Type B pancreatic cell (in vitro differentiated cells): ENCODE results near the gene RMDN3. TPM values are rescaled to one million over a fixed set of nuclear protein-coding genes. Genes with fewer than 3 reads are reported as not detected.

Experiments
- DNase-seq: peaks from one replicate; pipeline ENCODE4 v3.0.0; 2021; ENCODE audit warnings: mixed read lengths; ENCODE audit not compliant: unreplicated experiment; ENCODE audit errors: extremely low spot score
- H3K27ac Mint-ChIP-seq: 2 replicates; pipeline ENCODE4 v1.8.0; 2021; ENCODE audit warnings: mild to moderate bottlenecking, mixed read lengths
- H3K27me3 Mint-ChIP-seq: 2 replicates; pipeline ENCODE4 v1.8.0; 2021; ENCODE audit warnings: mixed read lengths
- H3K36me3 Mint-ChIP-seq: 2 replicates; pipeline ENCODE4 v1.8.0; 2021; ENCODE audit warnings: mixed read lengths
- H3K4me1 Mint-ChIP-seq: one replicate; pipeline ENCODE4 v1.8.0; 2021; ENCODE audit warnings: mixed read lengths; ENCODE audit not compliant: unreplicated experiment
- H3K4me3 Mint-ChIP-seq: 2 replicates; pipeline ENCODE4 v1.8.0; 2021; ENCODE audit warnings: mild to moderate bottlenecking, mixed read lengths
- H3K9me3 Mint-ChIP-seq: 2 replicates; pipeline ENCODE4 v1.8.0; 2021; ENCODE audit warnings: mixed read lengths
- total RNA-seq: library from RNA; stranded (reverse); gene quantifications from 2 replicates; pipeline ENCODE4 v1.2.1, GENCODE V29; 2021; ENCODE audit warnings: low replicate concordance
- TF ChIP-seq, protein P1 (sequence below): fragments of 200-600 bp; sonication (generic); conservative IDR thresholded peaks from 2 replicates; pipeline ENCODE4 v1.5.0; 2021; ENCODE audit warnings: antibody characterized with exemption, mild to moderate bottlenecking

The RMDN3 gene
- total RNA-seq, 1 donor from 2014 or later: 32.0 TPM

DNA sequence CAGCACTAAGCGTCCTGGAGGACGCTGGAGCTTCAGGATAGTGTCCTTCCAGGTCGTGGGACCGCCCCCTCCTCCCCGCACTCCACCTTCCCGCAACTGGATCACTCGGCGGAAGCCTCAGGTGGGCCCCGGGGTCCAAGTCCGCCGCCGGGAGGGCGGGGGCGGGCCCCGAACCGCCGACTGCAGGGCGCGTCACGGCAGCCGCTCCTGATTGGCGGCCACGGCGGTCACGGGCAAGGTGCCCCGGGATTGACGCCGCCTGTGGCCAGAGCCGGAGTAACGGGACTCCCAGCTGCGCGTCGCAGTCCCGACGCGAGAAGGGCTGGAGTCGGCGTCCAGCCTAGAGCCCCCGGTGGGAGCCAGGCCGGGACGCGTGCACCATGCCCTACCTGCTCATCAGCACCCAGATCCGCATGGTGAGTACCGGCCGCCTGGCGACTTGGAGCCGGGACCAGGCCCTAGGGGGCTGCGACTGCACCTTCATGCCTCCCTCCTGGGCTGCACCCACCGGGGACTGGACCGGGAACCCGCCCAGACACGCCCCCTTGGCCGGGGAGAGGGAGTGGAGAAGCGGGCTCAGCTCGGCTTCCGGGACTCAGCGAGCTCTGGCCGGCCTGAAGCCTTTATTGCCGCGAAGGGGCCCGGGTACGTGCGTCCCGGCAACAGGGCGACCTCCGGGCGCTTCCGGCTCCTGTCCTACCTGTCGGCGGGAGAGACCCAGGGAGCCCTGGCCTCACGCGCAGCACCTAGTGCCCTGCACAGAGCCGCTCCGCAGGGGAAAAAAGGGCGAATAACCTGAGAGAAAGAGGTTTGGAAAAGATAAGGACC is 9.0 kb upstream of the RMDN3 start, which contains the start of gene GCHFR:
GCHFR (plus strand) TSS at position 268 of the 828 bp plus-strand sequence; CDS start at position 381, 113 bp downstream.
- H3K27ac Mint-ChIP-seq: peak within 1 kb of the TSS; percentile 92
- no peaks in the 10 kb centered on the region for H3K36me3 Mint-ChIP-seq
- TF ChIP-seq, protein P1, sequence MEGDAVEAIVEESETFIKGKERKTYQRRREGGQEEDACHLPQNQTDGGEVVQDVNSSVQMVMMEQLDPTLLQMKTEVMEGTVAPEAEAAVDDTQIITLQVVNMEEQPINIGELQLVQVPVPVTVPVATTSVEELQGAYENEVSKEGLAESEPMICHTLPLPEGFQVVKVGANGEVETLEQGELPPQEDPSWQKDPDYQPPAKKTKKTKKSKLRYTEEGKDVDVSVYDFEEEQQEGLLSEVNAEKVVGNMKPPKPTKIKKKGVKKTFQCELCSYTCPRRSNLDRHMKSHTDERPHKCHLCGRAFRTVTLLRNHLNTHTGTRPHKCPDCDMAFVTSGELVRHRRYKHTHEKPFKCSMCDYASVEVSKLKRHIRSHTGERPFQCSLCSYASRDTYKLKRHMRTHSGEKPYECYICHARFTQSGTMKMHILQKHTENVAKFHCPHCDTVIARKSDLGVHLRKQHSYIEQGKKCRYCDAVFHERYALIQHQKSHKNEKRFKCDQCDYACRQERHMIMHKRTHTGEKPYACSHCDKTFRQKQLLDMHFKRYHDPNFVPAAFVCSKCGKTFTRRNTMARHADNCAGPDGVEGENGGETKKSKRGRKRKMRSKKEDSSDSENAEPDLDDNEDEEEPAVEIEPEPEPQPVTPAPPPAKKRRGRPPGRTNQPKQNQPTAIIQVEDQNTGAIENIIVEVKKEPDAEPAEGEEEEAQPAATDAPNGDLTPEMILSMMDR: peak; percentile 63
- DNase-seq: peak; percentile 82
- H3K9me3 Mint-ChIP-seq: no peaks in the 10 kb centered on the region
- peaks cover 17% of the 10 kb centered on the region for H3K4me1 Mint-ChIP-seq
- peak within 1 kb of the TSS; percentile 87 for H3K4me3 Mint-ChIP-seq
- peaks cover 2% of the 10 kb centered on the region for H3K27me3 Mint-ChIP-seq

DNA sequence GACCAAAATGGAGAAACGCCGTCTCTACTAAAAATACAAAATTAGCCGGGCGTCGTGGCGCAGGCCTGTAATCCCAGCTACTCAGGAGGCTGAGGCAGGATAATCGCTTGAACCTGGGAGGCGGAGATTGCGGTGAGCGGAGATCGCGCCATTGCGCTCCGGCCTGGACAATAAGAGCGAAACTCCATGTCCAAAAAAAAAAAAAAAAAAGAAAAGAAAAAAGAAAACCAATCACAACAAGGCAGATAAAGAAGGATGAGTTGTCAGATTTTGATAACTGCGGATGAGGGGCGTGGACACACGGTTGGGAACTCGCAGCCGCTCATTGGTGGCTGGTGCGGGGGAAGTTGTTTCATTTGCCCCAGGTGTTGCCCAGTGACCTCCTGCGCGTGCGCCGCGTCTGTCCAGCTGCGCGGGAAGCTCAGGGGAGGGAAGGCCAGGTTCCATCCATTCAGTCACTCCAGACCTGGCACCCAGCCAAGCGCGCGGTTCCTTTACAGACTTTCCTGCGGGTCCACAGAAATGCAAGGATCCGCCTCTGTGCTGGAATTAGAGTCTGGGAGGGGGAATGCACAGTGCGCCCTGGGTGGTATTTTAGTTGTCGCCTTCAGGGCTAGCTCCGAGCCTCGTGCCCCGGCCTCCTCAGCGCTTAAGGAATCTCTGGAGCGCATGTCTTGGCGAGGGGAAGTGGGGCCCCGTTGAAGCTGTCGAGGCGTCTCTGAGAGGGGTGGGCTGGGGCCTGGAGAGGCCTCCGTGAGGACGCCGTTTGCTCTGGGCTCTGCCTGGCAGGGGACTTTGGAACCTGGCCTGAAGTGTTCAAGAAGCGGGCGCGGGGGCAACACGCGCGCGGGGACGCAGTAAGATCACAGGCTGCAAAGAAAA is 8.1 kb upstream of the RMDN3 start:
- Mint-ChIP-seq H3K27ac (peak overlapping the region; percentile 92), H3K9me3 (no peaks in the 10 kb centered on the region), H3K36me3 (no peaks in the 10 kb centered on the region), H3K4me1 (peaks cover 14% of the 10 kb centered on the region), H3K4me3 (peak overlapping the region; percentile 87), H3K27me3 (peaks cover 2% of the 10 kb centered on the region)
- DNase-seq: no peak
- TF ChIP-seq, protein P1: no peak

DNA sequence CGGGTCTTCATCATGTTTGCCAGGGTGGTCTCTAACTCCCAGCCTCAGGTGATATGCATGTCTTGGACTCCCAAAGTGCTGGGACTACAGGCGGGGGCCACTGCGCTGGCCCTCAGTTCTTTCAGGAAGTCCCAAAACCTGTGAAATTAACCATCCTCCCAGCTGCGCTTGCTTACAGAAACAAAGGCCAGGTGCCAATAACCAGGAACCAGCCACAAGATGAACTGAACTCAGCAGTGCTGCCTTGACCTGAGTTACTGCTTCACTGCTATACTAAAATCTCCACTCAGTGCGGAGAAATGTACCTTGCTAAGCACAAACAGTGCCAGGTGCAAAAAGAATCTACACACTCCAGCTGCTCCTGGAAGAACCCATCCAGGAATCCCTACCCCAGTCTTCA is 4.9 kb upstream of the RMDN3 start:
- Mint-ChIP-seq H3K27me3 (no peaks in the 10 kb centered on the region), H3K27ac (no peak overlapping the region), H3K36me3 (no peaks in the 10 kb centered on the region), H3K4me1 (peaks cover 7% of the 10 kb centered on the region), H3K9me3 (no peaks in the 10 kb centered on the region), H3K4me3 (no peak overlapping the region)
- TF ChIP-seq, protein P1: no peak
- no peak for DNase-seq

DNA sequence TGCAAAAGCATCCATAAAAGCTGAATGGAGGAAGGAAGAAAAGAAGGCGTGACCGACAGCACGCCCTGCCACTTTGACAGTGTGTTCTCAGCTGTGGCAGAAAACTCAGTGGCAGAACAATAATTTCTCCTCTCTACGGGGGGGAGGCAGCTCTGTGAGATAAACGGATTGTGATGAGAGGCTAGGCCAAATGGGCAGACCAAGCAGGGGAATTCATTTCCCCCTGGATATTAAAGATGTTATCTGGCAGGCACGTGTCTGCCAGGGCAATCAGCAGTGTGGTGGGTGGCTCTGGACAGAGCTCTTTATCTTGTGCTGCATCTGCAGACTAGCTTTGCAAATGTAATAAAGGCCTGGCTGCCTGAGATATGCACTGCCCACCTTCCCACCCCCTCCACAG is 1.9 kb upstream of the RMDN3 start:
- Mint-ChIP-seq H3K4me3 (peak overlapping the region; percentile 58), H3K27me3 (no peaks in the 10 kb centered on the region), H3K4me1 (peaks cover 18% of the 10 kb centered on the region), H3K9me3 (no peaks in the 10 kb centered on the region), H3K27ac (peak overlapping the region; percentile 76), H3K36me3 (no peaks in the 10 kb centered on the region)
- DNase-seq: no peak
- TF ChIP-seq, protein P1: no peak

DNA sequence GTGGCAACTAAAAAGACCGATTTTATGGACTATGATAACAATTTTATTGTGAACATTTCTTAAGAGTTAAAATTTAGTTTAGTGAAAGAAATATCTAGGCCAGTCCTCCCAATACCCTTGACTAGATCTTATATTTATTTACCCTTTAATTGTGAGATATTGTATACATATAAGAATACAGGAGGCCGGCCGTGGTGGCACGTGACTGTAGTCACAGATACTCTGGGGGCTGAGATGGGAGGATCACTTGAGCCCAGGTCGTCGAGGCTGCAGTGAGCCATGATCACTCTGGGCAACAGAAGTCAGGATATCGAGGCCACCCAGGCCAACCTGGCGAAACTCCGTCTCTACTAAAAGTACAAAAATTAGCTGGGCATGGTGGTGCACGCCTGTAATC is 756 bp upstream of the RMDN3 start:
- TF ChIP-seq, protein P1: no peak
- Mint-ChIP-seq H3K36me3 (no peaks in the 10 kb centered on the region), H3K27me3 (no peaks in the 10 kb centered on the region), H3K4me1 (peaks cover 18% of the 10 kb centered on the region), H3K9me3 (no peaks in the 10 kb centered on the region), H3K4me3 (peak overlapping the region; percentile 92), H3K27ac (peak overlapping the region; percentile 99)
- no peak for DNase-seq
